IMR-90 (cell line): ENCODE data around the gene BIK. TPM values are rescaled to one million over a fixed set of nuclear protein-coding genes. Genes with fewer than 3 reads are reported as not detected.

ENCODE experiments used
- ATAC-seq: fragments of 200-7000 bp; cut with Tn5 transposase; 2 replicates; pipeline ENCODE4 v1.9.1; 2020; ENCODE audit warnings: low read depth, mild to moderate bottlenecking, moderate library complexity
- BruUV-seq: library from RNA; stranded (reverse); fragments of 400-500 nt; replicated peaks from 2 replicates; lab custom pipeline; 2021; lab: Mats Ljungman, UMichigan
- CTCF ChIA-PET: fragments of 300-600 bp; formaldehyde crosslinking; extraction: SDS; loops from one replicate; lab custom pipeline; 2021; ENCODE audit warnings: antibody characterized with exemption; lab: Yijun Ruan, JAX
- POLR2A ChIA-PET: fragments of 300-600 bp; sonication (Branson Sonifier 250); formaldehyde crosslinking; loops from one replicate; lab custom pipeline; 2022; ENCODE audit warnings: antibody characterized with exemption; ENCODE audit not compliant: unreplicated experiment; lab: Charles Lee
- DNase-seq: peaks from one replicate; pipeline ENCODE4 v3.0.0; 2013
- H2AFZ ChIP-seq: replicated peaks from 2 replicates; pipeline ENCODE3; 2013; ENCODE audit warnings: low read length, mild to moderate bottlenecking; ENCODE audit not compliant: poor library complexity
- H2AK5ac ChIP-seq: 2 replicates; pipeline ENCODE4 v1.6.1; 2013; ENCODE audit warnings: low read depth, low read length, inconsistent platforms
- H2AK9ac ChIP-seq: replicated peaks from 2 replicates; pipeline ENCODE3; 2013; ENCODE audit warnings: mild to moderate bottlenecking, low read depth, low read length, moderate library complexity; ENCODE audit not compliant: poor library complexity
- H2BK120ac ChIP-seq: 2 replicates; pipeline ENCODE4 v1.6.1; 2013; ENCODE audit warnings: low read depth, low read length, inconsistent platforms
- H2BK15ac ChIP-seq: 3 replicates; pipeline ENCODE4 v1.6.1; 2013; ENCODE audit warnings: low read depth, low read length, inconsistent platforms
- H2BK20ac ChIP-seq: 2 replicates; pipeline ENCODE4 v1.6.1; 2013; ENCODE audit warnings: low read depth, mild to moderate bottlenecking, inconsistent platforms, low read length, moderate library complexity
- H2BK5ac ChIP-seq: 2 replicates; pipeline ENCODE4 v1.6.1; 2013; ENCODE audit warnings: mild to moderate bottlenecking, low read depth, low read length, inconsistent platforms; ENCODE audit not compliant: poor library complexity, severe bottlenecking
- H3K14ac ChIP-seq: replicated peaks from 2 replicates; pipeline ENCODE4 v1.6.1; 2013; ENCODE audit warnings: low read depth, low read length, inconsistent platforms
- H3K18ac ChIP-seq: 2 replicates; pipeline ENCODE4 v1.6.1; 2013; ENCODE audit warnings: low read depth, low read length, control low read depth
- H3K23ac ChIP-seq: 2 replicates; pipeline ENCODE4 v1.6.1; 2013; ENCODE audit warnings: low read depth, low read length, inconsistent platforms
- H3K27ac ChIP-seq: 2 replicates; pipeline ENCODE4 v1.5.1; 2013; ENCODE audit warnings: mild to moderate bottlenecking, control low read depth, low read length; ENCODE audit not compliant: insufficient read depth
- H3K27me3 ChIP-seq: 2 replicates; pipeline ENCODE4 v1.6.1; 2013; ENCODE audit warnings: low read length; ENCODE audit not compliant: control insufficient read depth, insufficient read depth
- H3K36me3 ChIP-seq: 2 replicates; pipeline ENCODE4 v1.6.1; 2013; ENCODE audit warnings: low read length, mixed read lengths; ENCODE audit not compliant: control insufficient read depth, insufficient read depth
- H3K4ac ChIP-seq: 2 replicates; pipeline ENCODE4 v1.6.1; 2013; ENCODE audit warnings: low read depth, low read length, inconsistent platforms
- H3K4me1 ChIP-seq: 2 replicates; pipeline ENCODE4 v1.6.1; 2013; ENCODE audit warnings: low read length, mixed read lengths; ENCODE audit not compliant: control insufficient read depth, insufficient read depth
- H3K4me2 ChIP-seq: 2 replicates; pipeline ENCODE4 v1.6.1; 2013; ENCODE audit warnings: low read depth, mild to moderate bottlenecking, control low read depth, low read length, moderate library complexity
- H3K4me3 ChIP-seq: 2 replicates; pipeline ENCODE4 v1.5.1; 2013; ENCODE audit warnings: low read depth, mild to moderate bottlenecking, control low read depth, low read length, moderate library complexity; ENCODE audit not compliant: insufficient read depth
- H3K56ac ChIP-seq: 2 replicates; pipeline ENCODE4 v1.6.1; 2013; ENCODE audit warnings: low read length, inconsistent platforms; ENCODE audit not compliant: insufficient read depth; ENCODE audit errors: extremely low read depth
- H3K79me1 ChIP-seq, 2 experiments: 2 replicates each; pipeline ENCODE4 v1.6.1; 2013; ENCODE audit warnings: low read length in 2 of 2, inconsistent platforms in 1 of 2, low read depth in 1 of 2
- H3K9ac ChIP-seq: 2 replicates; pipeline ENCODE4 v1.6.1; 2013; ENCODE audit warnings: low read depth, low read length, control low read depth
- H3K9me1 ChIP-seq: 2 replicates; pipeline ENCODE4 v1.6.1; 2013; ENCODE audit warnings: low read length, inconsistent platforms; ENCODE audit not compliant: insufficient read depth
- H3K9me3 ChIP-seq: 2 replicates; pipeline ENCODE4 v1.6.1; 2013; ENCODE audit warnings: low read length; ENCODE audit not compliant: control insufficient read depth, insufficient read depth
- H4K20me1 ChIP-seq: 2 replicates; pipeline ENCODE4 v1.6.1; 2013; ENCODE audit warnings: low read length, inconsistent platforms; ENCODE audit not compliant: insufficient read depth
- H4K5ac ChIP-seq: 2 replicates; pipeline ENCODE4 v1.6.1; 2013; ENCODE audit warnings: mild to moderate bottlenecking, low read depth, low read length, control low read depth
- H4K8ac ChIP-seq, 2 experiments: 2 replicates each; pipeline ENCODE4 v1.6.1; 2013; ENCODE audit warnings: low read depth in 2 of 2, low read length in 2 of 2, control low read depth in 1 of 2, inconsistent platforms in 1 of 2
- H4K91ac ChIP-seq: 2 replicates; pipeline ENCODE4 v1.6.1; 2013; ENCODE audit warnings: low read depth, low read length, inconsistent platforms; ENCODE audit not compliant: insufficient read depth
- CEBPB ChIP-seq: IDR thresholded peaks from 2 replicates; pipeline ENCODE4 v1.6.1; 2012; ENCODE audit warnings: low read depth, low read length, improper control_type of control experiment
- FOS ChIP-seq: fragments of 150-350 bp; IDR thresholded peaks from 2 replicates; pipeline ENCODE4 v1.6.1; 2016; ENCODE audit warnings: low read depth, low read length
- POLR2A ChIP-seq: IDR thresholded peaks from 2 replicates; pipeline ENCODE4 v1.6.1; 2012; ENCODE audit warnings: mild to moderate bottlenecking, low read depth, low read length
- RAD21 ChIP-seq: IDR thresholded peaks from 2 replicates; pipeline ENCODE4 v1.6.1; 2012; ENCODE audit warnings: low read length, improper control_type of control experiment
- WGBS, 2 experiments: methylation state at CpG; one replicate each; pipeline versions ENCODE4 v1.1.5 to v1.1.7; 2013; ENCODE audit warnings: missing lambda C conversion rate in 2 of 2; ENCODE audit not compliant: insufficient read length in 1 of 2; ENCODE audit errors: extremely low coverage in 2 of 2; 5-methylcytosine and 5-hydroxymethylcytosine counted together
- dilution Hi-C: fragments of 300-500 bp; cut with HindIII; formaldehyde crosslinking; loops from one replicate; pipeline ENCODE4 v1.14.3; 2018; ENCODE audit warnings: low sequenced_read_pairs; ENCODE audit not compliant: unreplicated experiment
- in situ Hi-C: fragments of 300-500 bp; cut with MboI; formaldehyde crosslinking; loops from 3 replicates; pipeline ENCODE4 v1.14.3; 2019; ENCODE audit warnings: low sequenced_read_pairs, inconsistent platforms, mixed read lengths
- intact Hi-C: fragments of 100-400 bp; cut with micrococcal nuclease; formaldehyde crosslinking; loops from 2 replicates; pipeline ENCODE4 v1.10.0; 2022
- polyA plus RNA-seq, 3 experiments: library from polyadenylated mRNA; depleted of rRNA; stranded (reverse); fragments of >200 nt; gene quantifications; 2 replicates each; pipeline ENCODE4 v1.2.3, GENCODE V29; 2012; ENCODE audit warnings: low replicate concordance in 1 of 3
- total RNA-seq: library from RNA; depleted of rRNA; stranded (reverse); fragments of >200 nt; gene quantifications from 2 replicates; pipeline ENCODE4 v1.2.3, GENCODE V29; 2012

BIK gene
- total and polyA plus RNA-seq, 2 of the 4 experiments (the other 2 are of a cell fraction) = 0.18 TPM; not detected in 1

DNA sequence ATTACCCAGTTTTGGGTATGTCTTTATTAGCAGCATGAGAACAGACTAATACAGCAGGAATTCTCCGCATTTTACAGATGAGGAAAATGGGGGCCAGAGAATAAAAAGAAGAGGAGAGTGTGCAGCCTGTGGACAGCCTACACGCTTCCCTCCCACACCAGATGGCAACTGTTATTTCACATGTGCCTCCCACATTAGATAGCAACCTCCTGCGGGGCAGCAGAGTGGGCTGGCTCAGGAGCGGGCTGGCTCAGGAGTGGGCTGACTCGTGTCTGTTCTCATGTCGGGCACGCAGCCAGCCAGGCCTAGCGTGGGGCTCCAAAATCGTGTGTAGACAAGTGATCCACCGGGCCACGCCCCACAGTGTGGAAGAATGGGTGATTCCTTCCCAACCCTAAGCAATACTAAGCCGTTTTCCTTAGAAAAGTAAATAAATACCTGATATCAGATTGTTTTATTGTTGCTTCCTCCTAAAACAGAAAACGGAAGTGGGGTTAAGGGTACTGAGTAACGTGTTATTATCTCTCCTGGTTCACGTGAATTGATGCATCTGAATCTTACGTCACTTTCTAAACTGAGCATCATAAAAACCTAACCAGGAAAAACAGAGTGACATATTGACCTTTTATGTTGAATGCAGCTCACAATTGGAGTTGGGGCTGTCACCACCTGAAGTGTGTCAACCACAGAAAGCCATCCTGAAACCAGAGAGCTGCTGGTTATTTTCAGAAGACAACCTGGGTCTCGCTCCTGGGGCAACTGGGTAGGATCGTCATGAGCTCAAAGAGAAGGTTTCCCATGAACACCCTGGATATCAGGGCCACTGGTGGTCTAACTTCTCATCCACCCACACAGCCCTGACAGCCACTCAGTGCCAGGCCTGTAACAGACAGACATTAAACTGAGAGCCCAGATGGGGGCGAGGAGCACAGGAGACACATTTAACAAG is 24.6 kb upstream of the BIK start:
- Histone ChIP-seq H2BK5ac (no peak overlapping the region), H3K27me3 (no peaks in the 10 kb centered on the region), H4K20me1 (no peaks in the 10 kb centered on the region), H2AFZ (no peak overlapping the region), H3K56ac (no peak overlapping the region), H3K23ac (no peak overlapping the region), H3K14ac (no peak overlapping the region), H3K4me1 (0 out of 2 replicates have a peak, but pooled peaks cover 2% of the 10 kb centered on the region), H3K4me2 (no peak overlapping the region), H2AK9ac (no peak overlapping the region), H3K4me3 (no peak overlapping the region), H3K27ac (no peak overlapping the region), H3K79me1 (peaks cover 0 to 19% of the 10 kb centered on the region in 2 experiments; a peak in 2 of 4 replicates), H2BK15ac (no peak overlapping the region), H2AK5ac (no peak overlapping the region), H3K9me3 (no peaks in the 10 kb centered on the region), H3K18ac (no peak overlapping the region), H3K9me1 (peaks cover 14% of the 10 kb centered on the region), H4K8ac (no peak overlapping the region), H2BK20ac (no peak overlapping the region), H4K91ac (no peak overlapping the region), H3K9ac (no peak overlapping the region), H4K5ac (no peak overlapping the region), H3K36me3 (no peaks in the 10 kb centered on the region), H2BK120ac (no peak overlapping the region), H3K4ac (no peak overlapping the region)
- intact Hi-C loops (no loop called here), in situ Hi-C loops (no loop called here), dilution Hi-C loops (no loop called here)
- ChIA-PET POLR2A (no interaction called here), CTCF (no interaction called here)
- 80% methylated on average over 4 of the region's 19 CpGs; no CpG with 5 or more reads in 1 of the 2 experiments for WGBS, 2 experiments
- DNase-seq (no peak), ATAC-seq (no peak)
- TF ChIP-seq RAD21 (no peak), POLR2A (no peak), CEBPB (no peak), FOS (no peak)
- BruUV-seq = no TSS peak
